ENCODE results near the gene RHBDF1. TPM values are rescaled to one million over a fixed set of nuclear protein-coding genes. Genes with fewer than 3 reads are reported as not detected.

Gene RHBDF1
- polyA plus RNA-seq, 6 donors from 2014 or later, result 0.08 TPM; not detected in 5

DNA sequence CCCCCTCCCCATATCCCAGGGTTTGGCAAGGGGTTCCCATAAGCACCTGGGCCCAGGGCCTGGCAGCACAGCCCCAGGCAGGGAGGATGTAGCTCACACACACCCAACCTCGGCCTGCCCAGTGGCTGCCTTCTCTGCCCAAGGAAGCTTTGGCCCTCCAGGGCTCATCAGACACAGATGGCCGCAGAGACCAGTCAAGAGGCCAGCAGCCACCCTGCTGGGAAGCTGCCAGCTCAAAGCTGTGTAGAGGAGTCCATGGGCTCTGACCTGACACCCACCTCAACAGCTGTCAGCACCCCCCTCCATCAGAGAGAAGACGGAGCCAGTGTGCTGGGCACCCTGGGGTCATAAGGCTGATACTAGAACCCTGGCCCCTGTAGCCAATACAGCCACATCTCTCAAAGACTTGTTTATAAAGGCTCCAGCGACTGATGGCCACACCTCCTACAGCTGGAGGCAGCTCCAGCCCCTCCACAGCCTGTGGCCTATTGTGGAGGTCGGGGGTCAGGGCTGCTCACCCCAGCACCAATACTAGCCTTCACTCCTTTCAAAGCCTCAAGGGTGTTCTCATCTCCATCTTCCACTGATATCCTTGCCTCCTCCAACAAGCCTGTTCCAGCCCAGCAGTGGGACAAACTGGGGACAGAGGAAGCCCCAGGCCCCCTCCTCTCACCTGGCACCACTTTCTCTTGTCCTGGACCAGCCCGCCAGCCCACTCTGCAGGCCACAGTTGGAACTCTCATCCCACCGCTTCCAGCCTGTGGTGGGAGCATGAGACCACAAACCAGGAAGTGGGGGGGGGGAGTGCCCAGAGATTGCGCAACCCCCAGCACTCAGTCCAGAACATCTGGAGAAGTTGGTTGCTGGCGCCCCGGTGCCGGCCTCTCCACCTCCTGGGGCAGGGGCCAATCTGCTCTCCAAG is 3.4 kb upstream of the RHBDF1 start:
- H3K27ac Mint-ChIP-seq, result peak overlapping the region in 2 of 6 donors; percentile 51 to 61
- H3K9me3 Mint-ChIP-seq, result peaks cover 0 to 2% (median 0%) of the 10 kb centered on the region in 7 donors
- H3K4me1 Mint-ChIP-seq, result peaks cover 27 to 41% (median 38%) of the 10 kb centered on the region in 3 donors
- peak overlapping the region in 7 of 8 donors; percentile 78 to 92 (median 87) for H3K4me3 Mint-ChIP-seq
- peaks cover 9 to 33% (median 27%) of the 10 kb centered on the region in 3 donors for H3K27me3 Mint-ChIP-seq
- ATAC-seq (ENCODE audit: low read depth in 2 of 2) (no peak), DNase-seq (no peak)
- no peaks in the 10 kb centered on the region for H3K36me3 Mint-ChIP-seq

DNA sequence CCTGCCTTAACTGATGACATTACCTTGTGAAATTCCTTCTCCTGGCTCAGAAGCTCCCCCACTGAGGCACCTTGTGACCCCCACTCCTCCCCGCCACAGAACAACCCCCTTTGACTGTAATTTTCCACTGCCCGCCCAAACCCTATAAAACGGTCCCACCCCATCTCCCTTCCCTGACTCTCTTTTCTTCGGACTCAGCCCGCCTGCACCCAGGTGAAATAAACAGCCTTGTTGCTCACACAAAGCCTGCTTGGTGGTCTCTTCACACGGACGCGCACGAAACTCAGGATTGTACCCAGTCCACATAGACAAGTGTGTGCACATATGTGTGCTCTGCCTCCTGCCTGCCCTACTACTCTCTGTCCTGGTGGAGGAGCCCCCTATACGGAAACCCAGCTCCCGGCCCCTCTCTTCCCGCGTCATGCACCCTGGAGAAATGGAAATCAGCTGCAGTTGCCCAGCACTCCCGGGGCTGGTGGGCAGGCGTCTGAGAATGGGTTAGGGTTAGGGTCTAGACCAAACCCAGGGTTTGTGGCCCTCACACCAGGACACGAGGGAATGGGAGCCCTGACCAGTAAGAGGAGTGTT is 2.4 kb upstream of the RHBDF1 start:
- H3K27ac Mint-ChIP-seq, result no peak overlapping the region
- H3K27me3 Mint-ChIP-seq, result peaks cover 9 to 38% (median 33%) of the 10 kb centered on the region in 3 donors
- H3K4me3 Mint-ChIP-seq, result peak overlapping the region in 4 of 8 donors; percentile 38 to 75 (median 68)
- H3K36me3 Mint-ChIP-seq, result no peaks in the 10 kb centered on the region
- ATAC-seq (ENCODE audit: low read depth in 2 of 2) (no peak), DNase-seq (no peak)
- H3K4me1 Mint-ChIP-seq, result peaks cover 27 to 37% (median 34%) of the 10 kb centered on the region in 3 donors
- H3K9me3 Mint-ChIP-seq, result peaks cover 0 to 2% (median 0%) of the 10 kb centered on the region in 7 donors

DNA sequence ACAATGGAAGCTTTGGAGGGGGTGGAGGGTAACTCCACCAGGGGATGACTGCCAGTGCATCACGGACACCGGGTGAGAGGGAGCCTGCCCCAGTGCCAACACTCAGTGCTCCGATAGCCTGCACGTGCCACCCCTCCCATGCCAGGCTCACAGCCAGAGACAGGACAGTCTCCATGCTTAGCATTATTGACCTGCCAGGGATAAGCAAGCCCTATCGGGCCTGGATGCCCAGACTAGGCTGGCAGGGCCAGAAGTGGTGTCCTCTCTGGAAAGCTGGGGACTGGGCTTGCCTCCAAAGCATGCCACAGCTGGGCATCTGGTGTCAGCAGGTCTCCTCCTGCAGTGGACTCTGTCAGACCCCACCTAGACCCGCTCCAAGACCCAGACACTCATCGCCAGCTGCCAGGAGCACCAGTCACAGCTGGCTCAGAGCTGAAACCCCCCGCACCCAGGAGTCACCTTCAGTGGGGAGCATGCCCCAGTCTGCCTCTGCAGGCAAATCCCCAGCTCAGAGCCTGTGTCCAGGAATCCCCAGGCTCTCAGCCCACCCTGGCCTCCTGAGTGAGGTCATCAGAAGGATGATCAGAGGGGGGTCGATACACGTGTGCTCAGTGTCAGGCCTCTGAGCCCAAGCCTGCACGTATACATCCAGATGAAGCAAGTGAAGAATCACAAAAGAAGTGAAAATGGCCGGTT is 1.8 kb upstream of the RHBDF1 start:
- Mint-ChIP-seq H3K4me1 (peaks cover 22 to 31% (median 28%) of the 10 kb centered on the region in 3 donors), H3K27me3 (peaks cover 15 to 38% (median 33%) of the 10 kb centered on the region in 3 donors), H3K4me3 (peak overlapping the region in 4 of 8 donors; percentile 32 to 77 (median 72)), H3K36me3 (no peaks in the 10 kb centered on the region), H3K9me3 (peaks cover 0 to 2% (median 0%) of the 10 kb centered on the region in 7 donors), H3K27ac (no peak overlapping the region)
- ATAC-seq (ENCODE audit: low read depth in 2 of 2) (no peak), DNase-seq (no peak)

DNA sequence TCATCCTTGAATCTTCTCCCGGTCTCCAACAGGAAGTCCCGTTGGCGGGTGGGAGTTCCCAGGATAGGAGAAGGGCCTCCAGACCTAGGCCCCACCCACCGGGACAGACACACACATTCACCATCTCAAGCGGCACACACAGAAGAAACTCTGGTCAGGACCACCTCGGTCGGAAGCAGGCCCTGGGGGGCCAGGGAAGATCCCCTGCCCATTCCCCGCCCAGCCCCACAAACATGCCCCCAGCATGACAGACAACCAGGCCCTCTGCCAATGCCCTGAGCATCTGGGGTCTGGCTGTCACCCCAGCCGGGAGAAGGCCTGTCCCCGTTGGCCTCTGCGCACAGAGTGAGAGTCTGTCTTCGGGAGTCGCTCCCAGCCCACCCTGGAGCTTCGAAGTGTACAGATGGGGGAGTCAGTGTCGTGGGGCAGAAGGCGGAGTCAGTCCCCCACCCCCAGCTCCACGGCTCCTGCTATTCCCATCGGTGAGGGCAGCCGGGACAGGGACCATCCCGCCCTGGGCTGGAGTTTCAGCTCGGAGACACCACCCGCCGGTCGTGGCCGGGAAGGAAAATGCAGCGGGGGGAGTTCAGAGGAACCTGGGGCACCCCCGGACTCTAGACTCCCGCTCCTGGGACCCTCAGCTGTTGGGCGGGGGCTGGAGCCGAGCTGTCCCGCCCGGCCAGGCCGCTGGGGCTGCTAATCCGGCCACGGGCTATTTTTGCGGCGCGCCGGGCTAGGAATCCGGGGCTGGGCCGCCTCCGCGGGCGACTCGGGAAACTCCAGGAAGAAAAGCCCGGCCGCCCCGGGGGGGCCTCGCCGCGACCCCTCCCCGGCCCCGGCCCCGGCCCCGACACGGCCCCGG is 660 bp downstream of the RHBDF1 start:
- peak overlapping the region in 6 of 8 donors; percentile 12 to 63 (median 54) for H3K4me3 Mint-ChIP-seq
- H3K4me1 Mint-ChIP-seq, result peaks cover 13 to 16% (median 16%) of the 10 kb centered on the region in 3 donors
- peaks cover 0 to 2% (median 0%) of the 10 kb centered on the region in 7 donors for H3K9me3 Mint-ChIP-seq
- peaks cover 15 to 51% (median 39%) of the 10 kb centered on the region in 3 donors for H3K27me3 Mint-ChIP-seq
- H3K27ac Mint-ChIP-seq, result no peak overlapping the region
- ATAC-seq (ENCODE audit: low read depth in 2 of 2) (no peak), DNase-seq (no peak)
- no peaks in the 10 kb centered on the region for H3K36me3 Mint-ChIP-seq

GRCh38 chr16:71210-71539 is 1.3 kb downstream of the RHBDF1 start:
- peaks cover 0 to 2% (median 0%) of the 10 kb centered on the region in 7 donors for H3K9me3 Mint-ChIP-seq
- peaks cover 15 to 51% (median 39%) of the 10 kb centered on the region in 3 donors for H3K27me3 Mint-ChIP-seq
- DNase-seq (no peak), ATAC-seq (ENCODE audit: low read depth in 2 of 2) (no peak)
- peaks cover 9 to 10% (median 10%) of the 10 kb centered on the region in 3 donors for H3K4me1 Mint-ChIP-seq
- H3K27ac Mint-ChIP-seq, result no peak overlapping the region
- no peaks in the 10 kb centered on the region for H3K36me3 Mint-ChIP-seq
- H3K4me3 Mint-ChIP-seq, result peak overlapping the region in 5 of 8 donors; percentile 33 to 63 (median 61)

DNA sequence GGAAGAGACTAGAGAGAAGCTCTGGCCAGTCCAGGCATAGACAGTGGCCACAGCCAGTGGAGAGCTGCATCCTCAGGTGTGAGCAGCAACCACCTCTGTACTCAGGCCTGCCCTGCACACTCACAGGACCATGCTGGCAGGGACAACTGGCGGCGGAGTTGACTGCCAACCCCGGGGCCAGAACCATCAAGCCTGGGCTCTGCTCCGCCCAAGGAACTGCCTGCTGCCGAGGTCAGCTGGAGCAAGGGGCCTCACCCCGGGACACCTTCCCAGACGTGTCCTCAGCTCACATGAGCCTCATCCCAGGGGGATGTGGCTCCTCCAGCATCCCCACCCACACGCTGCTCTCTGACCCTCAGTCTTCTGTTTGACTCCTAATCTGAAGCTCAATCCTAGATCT is 3.2 kb downstream of the RHBDF1 start:
- H3K27me3 Mint-ChIP-seq, result peaks cover 11 to 43% (median 30%) of the 10 kb centered on the region in 3 donors
- H3K36me3 Mint-ChIP-seq, result no peaks in the 10 kb centered on the region
- H3K4me3 Mint-ChIP-seq, result no peak overlapping the region
- ATAC-seq (ENCODE audit: low read depth in 2 of 2), result no peak
- peaks cover 0 to 2% (median 0%) of the 10 kb centered on the region in 7 donors for H3K9me3 Mint-ChIP-seq
- no peak for DNase-seq
- peaks cover 11 to 19% (median 14%) of the 10 kb centered on the region in 3 donors for H3K4me1 Mint-ChIP-seq
- peak overlapping the region in 1 of 6 donors; percentile 19 for H3K27ac Mint-ChIP-seq

DNA sequence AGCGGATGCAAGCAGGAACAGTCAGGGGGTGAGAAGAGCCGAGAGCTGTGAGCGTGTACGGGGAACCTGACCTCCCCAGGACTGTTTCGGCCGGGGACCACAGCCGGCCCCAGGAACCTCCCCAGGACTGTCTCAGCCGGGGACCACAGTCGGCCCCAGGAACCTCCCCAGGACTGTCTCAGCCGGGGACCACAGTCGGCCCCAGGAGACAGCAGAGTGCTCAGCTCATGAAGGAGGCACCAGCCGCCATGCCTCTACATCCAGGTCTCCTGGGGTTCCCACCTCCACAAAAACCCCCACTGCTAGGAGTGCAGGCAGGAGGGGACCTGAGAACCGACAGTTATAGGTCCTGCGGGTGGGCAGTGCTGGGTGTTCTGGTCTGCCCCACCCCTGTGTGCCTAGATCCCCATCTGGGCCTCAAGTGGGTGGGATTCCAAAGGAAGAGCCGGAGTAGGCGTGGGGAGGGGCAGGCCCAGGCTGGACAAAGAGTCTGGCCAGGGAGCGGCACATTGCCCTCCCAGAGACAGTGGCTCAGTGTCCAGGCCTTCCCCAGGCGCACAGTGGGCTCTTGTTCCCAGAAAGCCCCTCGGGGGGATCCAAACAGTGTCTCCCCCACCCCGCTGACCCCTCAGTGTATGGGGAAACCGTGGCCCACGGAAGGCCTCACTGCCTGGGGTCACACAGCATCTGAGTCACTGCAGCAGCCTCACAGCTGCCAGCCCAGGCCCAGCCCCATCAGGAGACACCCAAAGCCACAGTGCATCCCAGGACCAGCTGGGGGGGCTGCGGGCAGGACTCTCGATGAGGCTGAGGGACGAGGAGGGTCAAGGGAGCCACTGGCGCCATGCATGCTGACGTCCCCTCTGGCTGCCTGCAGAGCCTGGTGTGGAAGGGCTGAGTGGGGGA is 4.3 kb downstream of the RHBDF1 start:
- no peaks in the 10 kb centered on the region for H3K36me3 Mint-ChIP-seq
- peaks cover 0 to 2% (median 0%) of the 10 kb centered on the region in 7 donors for H3K9me3 Mint-ChIP-seq
- H3K27me3 Mint-ChIP-seq, result peaks cover 11 to 32% (median 20%) of the 10 kb centered on the region in 3 donors
- no peak overlapping the region for H3K4me3 Mint-ChIP-seq
- no peak overlapping the region for H3K27ac Mint-ChIP-seq
- H3K4me1 Mint-ChIP-seq, result peaks cover 11 to 19% (median 14%) of the 10 kb centered on the region in 3 donors
- ATAC-seq (ENCODE audit: low read depth in 2 of 2) (no peak), DNase-seq (no peak)

DNA sequence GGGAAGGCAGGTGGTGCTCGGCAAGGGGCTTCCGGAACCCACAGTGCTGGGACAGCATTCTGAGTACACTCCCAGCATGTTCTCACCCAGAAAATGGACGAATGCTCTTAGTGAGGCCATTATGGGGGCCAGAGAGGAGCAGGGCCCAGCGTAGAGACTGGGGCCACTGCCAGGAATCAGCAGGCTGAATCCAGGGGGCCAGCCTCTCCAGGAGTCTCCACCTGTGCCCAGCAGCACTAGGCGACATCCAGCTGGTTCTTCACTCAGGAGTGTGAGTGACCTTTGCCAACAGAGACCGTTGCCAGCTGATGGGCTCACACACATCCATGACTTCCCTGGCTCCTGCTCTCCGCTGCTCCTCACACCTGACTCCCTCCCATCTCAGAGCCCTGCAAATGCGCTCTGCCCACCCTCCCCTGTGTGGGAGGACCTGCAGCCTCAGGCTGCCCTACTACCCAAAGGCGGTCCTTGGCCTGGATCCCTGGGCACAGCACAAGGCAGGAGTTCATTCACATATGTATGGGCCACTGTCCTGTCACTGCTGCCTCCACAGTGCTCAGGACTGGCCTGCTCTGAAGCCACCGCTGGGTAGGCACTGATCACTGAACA is 5.1 kb downstream of the RHBDF1 start:
- Mint-ChIP-seq H3K4me3 (no peak overlapping the region), H3K9me3 (peaks cover 0 to 1% (median 0%) of the 10 kb centered on the region in 7 donors), H3K36me3 (no peaks in the 10 kb centered on the region), H3K4me1 (peaks cover 7 to 14% (median 9%) of the 10 kb centered on the region in 3 donors), H3K27ac (no peak overlapping the region), H3K27me3 (peaks cover 6 to 27% (median 13%) of the 10 kb centered on the region in 3 donors)
- no peak for DNase-seq
- ATAC-seq (ENCODE audit: low read depth in 2 of 2), result no peak

GRCh38 chr16:66309-67182 is 5.9 kb downstream of the RHBDF1 start:
- H3K27me3 Mint-ChIP-seq, result peaks cover 6 to 28% (median 13%) of the 10 kb centered on the region in 3 donors
- peaks cover 7 to 14% (median 9%) of the 10 kb centered on the region in 3 donors for H3K4me1 Mint-ChIP-seq
- ATAC-seq (ENCODE audit: low read depth in 2 of 2) (no peak), DNase-seq (no peak)
- no peak overlapping the region for H3K4me3 Mint-ChIP-seq
- H3K36me3 Mint-ChIP-seq, result no peaks in the 10 kb centered on the region
- peak overlapping the region in 1 of 6 donors; percentile 16 for H3K27ac Mint-ChIP-seq
- peaks cover 0 to 1% (median 0%) of the 10 kb centered on the region in 7 donors for H3K9me3 Mint-ChIP-seq

DNA sequence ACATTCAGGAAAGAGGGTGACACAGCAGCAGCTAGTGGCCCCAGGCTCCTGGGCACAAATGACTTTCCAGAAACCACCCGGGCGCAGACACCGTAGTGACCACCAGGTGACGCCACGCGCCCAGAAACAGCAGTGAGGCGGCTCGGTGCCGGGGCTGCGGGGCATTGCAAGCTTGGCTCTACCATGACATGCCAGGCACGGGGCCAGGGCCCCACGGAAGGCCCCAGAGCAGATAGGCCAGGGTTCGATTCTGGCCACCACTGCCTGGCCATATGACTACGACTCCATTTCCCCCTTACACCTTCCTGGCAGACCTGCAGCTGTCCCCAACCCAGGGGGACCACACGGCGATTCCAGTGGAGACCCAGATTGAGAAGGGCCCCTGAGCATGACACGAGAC is 6.7 kb downstream of the RHBDF1 start:
- DNase-seq, result peak; percentile 82
- H3K27me3 Mint-ChIP-seq, result peaks cover 6 to 21% (median 11%) of the 10 kb centered on the region in 3 donors

More for the DNA sequence above, 6.7 kb downstream of the RHBDF1 start:
- Mint-ChIP-seq H3K4me1 (peaks cover 5 to 14% (median 9%) of the 10 kb centered on the region in 3 donors), H3K27ac (peak overlapping the region in 1 of 6 donors; percentile 63), H3K36me3 (no peaks in the 10 kb centered on the region), H3K9me3 (peaks cover 0 to 1% (median 0%) of the 10 kb centered on the region in 7 donors), H3K4me3 (no peak overlapping the region)
- ATAC-seq (ENCODE audit: low read depth in 2 of 2), result peak; percentile 93 to 97
